Frontal cortex (tissue), 4 donors: ENCODE results near the gene TRIM67. TPM values are rescaled to one million over a fixed set of nuclear protein-coding genes. Genes with fewer than 3 reads are reported as not detected.

Source experiments
- DNase-seq, 2 donors: peaks; one replicate each; pipeline ENCODE4 v3.0.0; 2012; ENCODE audit warnings: low spot score in 2 of 2
- FAIRE-seq: peaks from 2 replicates; lab custom pipeline; 2012; peaks lifted over from hg19 to GRCh38; lab: Jason Lieb, UNC
- total RNA-seq: library from RNA; depleted of rRNA; stranded (reverse); fragments of >200 nt; gene quantifications from one replicate; pipeline ENCODE4 v1.2.3, GENCODE V29; 2014
- donor health status: control.
- donor health status: control.
- donor health status: control.

TRIM67 gene
- total RNA-seq, 1 donor from 2014 or later, result 24.1 TPM

GRCh38 chr1:231219422-231220401, 57.9 kb downstream of the TRIM67 start:
- FAIRE-seq, result no peak
- no peak for DNase-seq

- no peak for FAIRE-seq
- no peak for DNase-seq
Observed at GRCh38 chr1:231220801-231221200, 58.9 kb downstream of the TRIM67 start.

- DNase-seq, result no peak
- no peak for FAIRE-seq
Observed at GRCh38 chr1:231226156-231226555, 64.3 kb downstream of the TRIM67 start.

DNA sequence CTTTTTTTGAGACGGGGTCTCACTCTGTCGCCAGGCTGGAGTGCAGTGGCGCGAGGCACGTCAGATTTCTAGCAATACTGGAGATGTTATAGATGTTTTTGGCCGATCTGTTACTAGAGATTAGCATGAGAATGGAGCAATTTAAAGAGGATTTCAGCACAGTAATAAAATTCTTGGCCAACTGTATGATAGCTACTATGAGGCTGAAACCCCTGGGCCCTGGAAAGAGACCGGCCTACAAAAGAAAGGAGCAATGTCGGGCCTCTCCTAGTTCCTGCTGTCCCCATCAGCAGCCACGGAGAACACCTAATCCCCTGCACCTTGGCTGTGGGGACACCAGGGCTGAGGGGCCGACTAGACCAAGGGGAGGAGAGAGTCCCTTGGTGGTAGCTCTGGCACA, 69.7 kb downstream of the TRIM67 start:
- no peak for FAIRE-seq
- DNase-seq, result no peak

- FAIRE-seq (no peak), DNase-seq (no peak)
Observed at GRCh38 chr1:231232870-231233734, 71.2 kb downstream of the TRIM67 start.

GRCh38 chr1:231233735-231234417, 72.0 kb downstream of the TRIM67 start:
- DNase-seq (no peak), FAIRE-seq (no peak)

GRCh38 chr1:231234506-231234905, 72.6 kb downstream of the TRIM67 start:
- FAIRE-seq (no peak), DNase-seq (no peak)

DNA sequence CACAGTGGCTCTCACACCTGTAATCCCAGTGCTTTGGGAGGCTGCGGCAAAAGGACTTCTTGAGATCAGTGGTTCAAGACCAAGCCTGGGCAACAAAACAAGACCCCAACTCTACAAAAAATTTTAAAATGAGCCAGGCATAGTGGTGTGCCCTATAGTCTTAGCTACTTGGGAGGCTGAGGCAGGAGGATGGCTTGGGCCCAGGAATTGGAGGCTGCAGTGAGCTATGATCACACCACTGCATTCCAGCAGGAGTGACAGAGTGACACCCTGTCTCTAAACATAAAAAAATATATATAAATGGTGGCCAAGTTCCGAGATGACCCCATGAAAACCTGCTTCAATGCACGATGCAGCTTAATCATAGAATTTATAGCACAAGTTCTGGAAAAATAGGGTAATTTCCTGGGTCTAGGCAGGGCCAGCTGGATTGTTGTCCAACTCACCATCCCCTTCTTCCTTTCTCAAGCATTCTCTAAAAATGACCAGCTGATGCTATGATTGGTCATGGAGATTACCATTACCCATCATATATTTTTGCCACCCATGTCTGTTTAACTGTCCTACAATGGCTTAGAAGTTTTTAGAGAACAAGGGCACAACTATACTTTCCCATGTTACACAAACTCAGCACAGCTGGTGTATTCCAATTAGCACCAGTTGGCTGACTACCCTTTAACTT, 73.8 kb downstream of the TRIM67 start:
- no peak for DNase-seq
- FAIRE-seq, result no peak

- FAIRE-seq, result no peak
- no peak for DNase-seq
Observed at GRCh38 chr1:231236208-231236591, 74.3 kb downstream of the TRIM67 start.

- FAIRE-seq (no peak), DNase-seq (no peak)
Observed at GRCh38 chr1:231236938-231237337, 75.1 kb downstream of the TRIM67 start.

GRCh38 chr1:231238298-231238697, 76.4 kb downstream of the TRIM67 start:
- no peak for FAIRE-seq

GRCh38 chr1:231240531-231240882, 78.6 kb downstream of the TRIM67 start:
- FAIRE-seq (no peak), DNase-seq (no peak)

More at GRCh38 chr1:231238298-231238697, 76.4 kb downstream of the TRIM67 start:
- DNase-seq, result no peak

- FAIRE-seq (no peak), DNase-seq (peak; percentile 78 to 87)
Observed at GRCh38 chr1:231240883-231241735, 79.3 kb downstream of the TRIM67 start, which contains the start of gene GNPAT. Gene GNPAT, plus strand, starts transcription at chr1:231241212. Its CDS starts 167 bp downstream, at chr1:231241379.

GRCh38 chr1:231241750-231242149, 79.9 kb downstream of the TRIM67 start:
- FAIRE-seq (no peak), DNase-seq (peak in 1 of 2 donors; percentile 20)

DNA sequence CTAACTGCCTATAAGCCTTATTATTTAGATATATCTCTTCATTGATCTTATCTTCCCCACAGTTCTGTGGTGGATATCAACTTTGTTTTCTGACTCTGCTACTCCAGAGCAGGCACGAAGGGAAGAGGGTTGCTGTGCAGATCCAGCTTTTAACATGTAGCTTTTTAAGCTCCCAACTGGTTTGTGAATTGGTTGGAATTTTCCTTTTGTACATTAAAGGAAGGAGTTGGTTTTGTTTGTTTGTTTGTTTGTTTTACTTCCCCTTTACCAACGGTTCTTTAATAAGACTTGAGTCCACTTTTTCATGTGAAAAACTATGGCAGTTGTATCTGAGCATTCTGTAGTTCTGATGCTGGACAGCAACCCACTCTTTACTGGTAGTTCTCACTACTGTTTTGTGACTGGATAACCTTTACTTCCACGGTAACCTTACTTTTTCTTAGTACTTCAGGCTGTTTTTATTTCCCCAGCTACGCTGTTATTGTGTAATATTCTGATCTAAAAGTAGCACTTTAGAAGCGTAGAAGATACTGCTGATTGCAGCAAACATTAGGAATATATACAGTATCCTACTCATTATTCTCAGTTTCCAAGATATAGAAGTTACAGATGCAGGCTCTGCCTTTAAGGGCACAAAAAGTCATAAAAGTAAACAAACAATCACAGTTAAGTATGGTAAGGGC, 80.8 kb downstream of the TRIM67 start:
- FAIRE-seq, result no peak
- no peak for DNase-seq

- DNase-seq, result no peak
Observed at GRCh38 chr1:231248778-231249177, 86.9 kb downstream of the TRIM67 start.

GRCh38 chr1:231252336-231252735, 90.5 kb downstream of the TRIM67 start:
- no peak for FAIRE-seq
- no peak for DNase-seq

More at GRCh38 chr1:231248778-231249177, 86.9 kb downstream of the TRIM67 start:
- no peak for FAIRE-seq

- FAIRE-seq, result no peak
- DNase-seq, result no peak
Observed at GRCh38 chr1:231260351-231260750, 98.5 kb downstream of the TRIM67 start.
